ENCODE results near the gene UGT1A10. TPM values are rescaled to one million over a fixed set of nuclear protein-coding genes. Genes with fewer than 3 reads are reported as not detected.

UGT1A10 gene
- total RNA-seq, 1 experiment from 2014 or later, result not detected

- CTCF ChIA-PET, result no interaction called here
- DNase-seq (ENCODE audit: low read depth, low spot score) (no peak), ATAC-seq (no peak)
- no peaks in the 10 kb centered on the region for H3K36me3 ChIP-seq (ENCODE audit: control insufficient read depth in 1 of 2, insufficient read depth in 2 of 2, low read length in 2 of 2)
- no peak overlapping the region for H3K4me2 ChIP-seq (ENCODE audit: low read length)
- H2AFZ ChIP-seq (ENCODE audit: low read depth, low read length, poor library complexity, severe bottlenecking), result no peak overlapping the region
- H3K9me3 ChIP-seq (ENCODE audit: control insufficient read depth in 1 of 2, insufficient read depth in 1 of 2, low read depth in 1 of 2, low read length in 2 of 2), result no peaks in the 10 kb centered on the region
- BruUV-seq (replicated peaks), result no TSS peak
- intact Hi-C loops (cut with micrococcal nuclease), result no loop called here
- no peaks in the 10 kb centered on the region for H4K20me1 ChIP-seq (ENCODE audit: insufficient read depth)
- POLR2A ChIA-PET, result no interaction called here
- H3K9me2 ChIP-seq (ENCODE audit: insufficient read depth), result no peaks in the 10 kb centered on the region
- H3K79me2 ChIP-seq (ENCODE audit: insufficient read depth, low read length), result no peaks in the 10 kb centered on the region
- no peak overlapping the region for H3K27ac ChIP-seq (ENCODE audit: low read depth, low read length)
- TF ChIP-seq FOSL1 (IDR thresholded peaks at IDR 0.05; ENCODE audit: low read depth) (no peak), JUND (IDR thresholded peaks at IDR 0.05) (no peak), POLR2A (IDR thresholded peaks at IDR 0.05; ENCODE audit: borderline replicate concordance, extremely low read depth, insufficient read depth, insufficient read length) (no peak), EZH2 (IDR thresholded peaks at IDR 0.05) (no peak), CTCF (IDR thresholded peaks at IDR 0.05 in 2 of 3, conservative IDR thresholded peaks at IDR 0.05 in 1 of 3; ENCODE audit: borderline replicate concordance in 1 of 3, insufficient read depth in 1 of 3, low read depth in 2 of 3, low read length in 2 of 3) (no peak), EGR1 (IDR thresholded peaks at IDR 0.05; ENCODE audit: low read depth) (no peak), CEBPB (IDR thresholded peaks at IDR 0.05; ENCODE audit: low read depth) (no peak), EZH2phosphoT487 (IDR thresholded peaks at IDR 0.05; ENCODE audit: borderline replicate concordance) (no peak), TCF7L2 (IDR thresholded peaks at IDR 0.05; ENCODE audit: borderline replicate concordance, extremely low read depth, insufficient read depth, insufficient read length) (no peak), ELF1 (IDR thresholded peaks at IDR 0.05; ENCODE audit: borderline replicate concordance, low read depth) (no peak), SP1 (IDR thresholded peaks at IDR 0.05; ENCODE audit: low read depth) (no peak), YY1 (IDR thresholded peaks at IDR 0.05; ENCODE audit: extremely low read depth, insufficient replicate concordance, low read depth, low read length) (no peak), ATF3 (IDR thresholded peaks at IDR 0.05) (no peak), REST (IDR thresholded peaks at IDR 0.05; ENCODE audit: low read depth) (no peak), ZNF274 (IDR thresholded peaks at IDR 0.05; ENCODE audit: low read depth, low read length) (no peak), POLR2AphosphoS5 (IDR thresholded peaks at IDR 0.05; ENCODE audit: low read depth, low read length) (no peak), SIN3A (IDR thresholded peaks at IDR 0.05; ENCODE audit: low read depth) (no peak), CBX3 (IDR thresholded peaks at IDR 0.05; ENCODE audit: low read depth) (no peak), ZBTB33 (IDR thresholded peaks at IDR 0.05; ENCODE audit: extremely low read depth, insufficient replicate concordance, low read length) (no peak)
- RAD21 ChIA-PET (ENCODE audit: low non-redundant PET in 1 of 2, low total read pairs in 2 of 2, uncharacterized antibody in 2 of 2, unreplicated experiment in 2 of 2), result no interaction called here
- H3K9ac ChIP-seq (ENCODE audit: low read length), result no peak overlapping the region
- peaks cover 18% of the 10 kb centered on the region; the same call in 1 of the 2 replicates for H3K27me3 ChIP-seq (ENCODE audit: insufficient read depth, low read length)
- no peaks in the 10 kb centered on the region for H3K4me1 ChIP-seq (ENCODE audit: control insufficient read depth in 1 of 2, insufficient read depth in 2 of 2, low read length in 2 of 2)
- no peak overlapping the region for H3K4me3 ChIP-seq (replicated peaks in 1 of 2; ENCODE audit: low read depth in 1 of 2, low read length in 2 of 2)
Measured at GRCh38 chr2:233676046-233676445, 39.8 kb downstream of the UGT1A10 start.

Measured in HCT116 (cell line).